HTR-8/SVneo (cell line): ENCODE data around the gene BRD7.

ENCODE experiments used
- DNase-seq: peaks from one replicate; pipeline ENCODE4 v3.0.0; 2011; ENCODE audit warnings: low spot score, mixed read lengths; ENCODE audit not compliant: insufficient read length
- FAIRE-seq: peaks from 2 replicates; lab custom pipeline; 2011; peaks lifted over from hg19 to GRCh38; lab: Jason Lieb, UNC

Gene BRD7

GRCh38 chr16:50295541-50296132, 73.2 kb downstream of the BRD7 start:
- no peak for DNase-seq
- no peak for FAIRE-seq

GRCh38 chr16:50294955-50295354, 73.8 kb downstream of the BRD7 start:
- FAIRE-seq = no peak
- DNase-seq = no peak

GRCh38 chr16:50293994-50294855, 74.6 kb downstream of the BRD7 start:
- FAIRE-seq (no peak), DNase-seq (no peak)

- DNase-seq (no peak), FAIRE-seq (no peak)
Observed at GRCh38 chr16:50293041-50293783, 75.6 kb downstream of the BRD7 start.

- DNase-seq = no peak
- FAIRE-seq = no peak
Observed at GRCh38 chr16:50292566-50292948, 76.2 kb downstream of the BRD7 start.

- FAIRE-seq = no peak
- no peak for DNase-seq
Observed at GRCh38 chr16:50291719-50292565, 76.8 kb downstream of the BRD7 start.

- no peak for FAIRE-seq
- no peak for DNase-seq
Observed at GRCh38 chr16:50290856-50291255, 77.9 kb downstream of the BRD7 start.

- DNase-seq (no peak), FAIRE-seq (no peak)
Observed at GRCh38 chr16:50289950-50290764, 78.6 kb downstream of the BRD7 start.

- FAIRE-seq (no peak), DNase-seq (no peak)
Observed at GRCh38 chr16:50288920-50289319, 79.9 kb downstream of the BRD7 start.

GRCh38 chr16:50288026-50288425, 80.8 kb downstream of the BRD7 start:
- no peak for FAIRE-seq
- DNase-seq = no peak

GRCh38 chr16:50286681-50287080, 82.1 kb downstream of the BRD7 start:
- no peak for DNase-seq
- FAIRE-seq = no peak

- FAIRE-seq = no peak
- no peak for DNase-seq
Observed at GRCh38 chr16:50285406-50286003, 83.3 kb downstream of the BRD7 start.

- FAIRE-seq = no peak
- no peak for DNase-seq
Observed at GRCh38 chr16:50284131-50284911, 84.5 kb downstream of the BRD7 start.

- FAIRE-seq = no peak
- no peak for DNase-seq
Observed at GRCh38 chr16:50282955-50283631, 85.7 kb downstream of the BRD7 start.

- DNase-seq (no peak), FAIRE-seq (no peak)
Observed at GRCh38 chr16:50282010-50282538, 86.7 kb downstream of the BRD7 start.

GRCh38 chr16:50281391-50282009, 87.3 kb downstream of the BRD7 start:
- FAIRE-seq = no peak
- no peak for DNase-seq

- DNase-seq = no peak
- no peak for FAIRE-seq
Observed at GRCh38 chr16:50280932-50281331, 87.9 kb downstream of the BRD7 start.
